Measurements from ENCODE around the gene PTGES2. TPM values are rescaled to one million over a fixed set of nuclear protein-coding genes. Genes with fewer than 3 reads are reported as not detected.

Gene PTGES2
- total and polyA plus RNA-seq, 4 donors = 22.8 to 41.1 (median 31.5) TPM

- Histone ChIP-seq H3K4me3 (ENCODE audit: low read depth in 1 of 3, low read length in 3 of 3) (no peak overlapping the region), H3K9ac (ENCODE audit: low read depth in 1 of 2, low read length in 2 of 2) (no peak overlapping the region), H3K27ac (ENCODE audit: low read depth in 1 of 2, low read length in 2 of 2) (no peak overlapping the region), H3K36me3 (ENCODE audit: control insufficient read depth in 4 of 4, insufficient read depth in 3 of 4, low read depth in 1 of 4, low read length in 3 of 4) (no peaks in the 10 kb centered on the region), H3K9me3 (ENCODE audit: control insufficient read depth in 4 of 4, low read length in 3 of 4) (no peaks in the 10 kb centered on the region), H3K4me1 (ENCODE audit: control insufficient read depth in 4 of 4, insufficient read depth in 4 of 4, low read length in 3 of 4) (peaks cover 0 to 14% (median 5%) of the 10 kb centered on the region in 4 donors), H3K27me3 (ENCODE audit: control insufficient read depth in 4 of 4, insufficient read depth in 4 of 4, low read length in 3 of 4) (no peaks in the 10 kb centered on the region)
- DNase-seq (ENCODE audit: low spot score) = no peak
- 98% methylated on average over 1 of the region's 1 CpG for WGBS
- TF ChIP-seq, protein P1, sequence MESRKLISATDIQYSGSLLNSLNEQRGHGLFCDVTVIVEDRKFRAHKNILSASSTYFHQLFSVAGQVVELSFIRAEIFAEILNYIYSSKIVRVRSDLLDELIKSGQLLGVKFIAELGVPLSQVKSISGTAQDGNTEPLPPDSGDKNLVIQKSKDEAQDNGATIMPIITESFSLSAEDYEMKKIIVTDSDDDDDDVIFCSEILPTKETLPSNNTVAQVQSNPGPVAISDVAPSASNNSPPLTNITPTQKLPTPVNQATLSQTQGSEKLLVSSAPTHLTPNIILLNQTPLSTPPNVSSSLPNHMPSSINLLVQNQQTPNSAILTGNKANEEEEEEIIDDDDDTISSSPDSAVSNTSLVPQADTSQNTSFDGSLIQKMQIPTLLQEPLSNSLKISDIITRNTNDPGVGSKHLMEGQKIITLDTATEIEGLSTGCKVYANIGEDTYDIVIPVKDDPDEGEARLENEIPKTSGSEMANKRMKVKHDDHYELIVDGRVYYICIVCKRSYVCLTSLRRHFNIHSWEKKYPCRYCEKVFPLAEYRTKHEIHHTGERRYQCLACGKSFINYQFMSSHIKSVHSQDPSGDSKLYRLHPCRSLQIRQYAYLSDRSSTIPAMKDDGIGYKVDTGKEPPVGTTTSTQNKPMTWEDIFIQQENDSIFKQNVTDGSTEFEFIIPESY (IDR thresholded peaks at IDR 0.05) = no peak
- TF ChIP-seq, protein P2, sequence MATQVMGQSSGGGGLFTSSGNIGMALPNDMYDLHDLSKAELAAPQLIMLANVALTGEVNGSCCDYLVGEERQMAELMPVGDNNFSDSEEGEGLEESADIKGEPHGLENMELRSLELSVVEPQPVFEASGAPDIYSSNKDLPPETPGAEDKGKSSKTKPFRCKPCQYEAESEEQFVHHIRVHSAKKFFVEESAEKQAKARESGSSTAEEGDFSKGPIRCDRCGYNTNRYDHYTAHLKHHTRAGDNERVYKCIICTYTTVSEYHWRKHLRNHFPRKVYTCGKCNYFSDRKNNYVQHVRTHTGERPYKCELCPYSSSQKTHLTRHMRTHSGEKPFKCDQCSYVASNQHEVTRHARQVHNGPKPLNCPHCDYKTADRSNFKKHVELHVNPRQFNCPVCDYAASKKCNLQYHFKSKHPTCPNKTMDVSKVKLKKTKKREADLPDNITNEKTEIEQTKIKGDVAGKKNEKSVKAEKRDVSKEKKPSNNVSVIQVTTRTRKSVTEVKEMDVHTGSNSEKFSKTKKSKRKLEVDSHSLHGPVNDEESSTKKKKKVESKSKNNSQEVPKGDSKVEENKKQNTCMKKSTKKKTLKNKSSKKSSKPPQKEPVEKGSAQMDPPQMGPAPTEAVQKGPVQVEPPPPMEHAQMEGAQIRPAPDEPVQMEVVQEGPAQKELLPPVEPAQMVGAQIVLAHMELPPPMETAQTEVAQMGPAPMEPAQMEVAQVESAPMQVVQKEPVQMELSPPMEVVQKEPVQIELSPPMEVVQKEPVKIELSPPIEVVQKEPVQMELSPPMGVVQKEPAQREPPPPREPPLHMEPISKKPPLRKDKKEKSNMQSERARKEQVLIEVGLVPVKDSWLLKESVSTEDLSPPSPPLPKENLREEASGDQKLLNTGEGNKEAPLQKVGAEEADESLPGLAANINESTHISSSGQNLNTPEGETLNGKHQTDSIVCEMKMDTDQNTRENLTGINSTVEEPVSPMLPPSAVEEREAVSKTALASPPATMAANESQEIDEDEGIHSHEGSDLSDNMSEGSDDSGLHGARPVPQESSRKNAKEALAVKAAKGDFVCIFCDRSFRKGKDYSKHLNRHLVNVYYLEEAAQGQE (IDR thresholded peaks at IDR 0.05) = no peak
- TF ChIP-seq FOXA1 (IDR thresholded peaks at IDR 0.05) (no peak), SP1 (IDR thresholded peaks at IDR 0.05) (no peak), MAX (IDR thresholded peaks at IDR 0.05) (no peak), YY1 (IDR thresholded peaks at IDR 0.05) (no peak)
- TF ChIP-seq, protein P3, sequence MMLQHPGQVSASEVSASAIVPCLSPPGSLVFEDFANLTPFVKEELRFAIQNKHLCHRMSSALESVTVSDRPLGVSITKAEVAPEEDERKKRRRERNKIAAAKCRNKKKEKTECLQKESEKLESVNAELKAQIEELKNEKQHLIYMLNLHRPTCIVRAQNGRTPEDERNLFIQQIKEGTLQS (IDR thresholded peaks at IDR 0.05) = no peak
These were observed 38.2 kb downstream of the PTGES2 start for GRCh38 chr9:128089299-128089698.

DNA sequence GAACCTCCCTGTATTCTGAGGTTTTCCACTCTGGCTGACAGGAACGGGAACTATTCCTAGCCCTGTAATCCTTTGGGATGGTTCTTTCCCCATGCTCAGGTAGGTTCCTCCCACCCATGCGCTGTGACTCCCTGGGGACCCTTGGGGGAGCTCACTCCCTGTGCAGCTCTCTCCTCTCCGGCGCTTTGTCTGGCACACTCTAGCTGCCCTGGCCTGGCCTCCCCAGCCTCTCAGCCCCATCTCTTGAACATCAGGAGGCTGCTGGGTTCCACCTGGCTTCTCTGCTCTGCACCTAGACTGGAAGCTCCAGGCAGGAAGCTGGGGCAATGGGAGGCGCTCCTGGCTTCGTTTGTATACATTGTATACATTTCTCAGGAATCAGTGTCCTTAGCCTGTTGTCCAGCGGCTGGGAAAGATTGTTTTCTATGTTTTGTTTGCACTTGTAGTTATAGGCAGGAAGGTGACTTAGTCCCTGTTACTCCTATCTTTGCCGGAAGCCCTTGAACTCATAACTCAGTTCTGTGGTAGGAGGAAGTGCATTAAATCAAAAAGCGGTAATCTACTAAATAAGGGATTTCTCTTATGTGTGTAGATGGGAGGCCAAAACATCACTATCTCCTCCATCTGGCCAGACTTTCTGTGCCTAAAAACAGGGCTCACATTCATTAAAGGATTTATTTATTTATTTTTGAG lies 39.1 kb downstream of the PTGES2 start:
- no peak overlapping the region for H3K9ac ChIP-seq (ENCODE audit: low read depth in 1 of 2, low read length in 2 of 2)
- no peaks in the 10 kb centered on the region for H3K27me3 ChIP-seq (ENCODE audit: control insufficient read depth in 4 of 4, insufficient read depth in 4 of 4, low read length in 3 of 4)
- H3K36me3 ChIP-seq (ENCODE audit: control insufficient read depth in 4 of 4, insufficient read depth in 3 of 4, low read depth in 1 of 4, low read length in 3 of 4) = no peaks in the 10 kb centered on the region
- H3K4me3 ChIP-seq (ENCODE audit: low read depth in 1 of 3, low read length in 3 of 3) = no peak overlapping the region
- no peak for TF ChIP-seq YY1 (IDR thresholded peaks at IDR 0.05)
- TF ChIP-seq NR2F2 (IDR thresholded peaks at IDR 0.05) = no peak
- no peak for TF ChIP-seq HNF4G (IDR thresholded peaks at IDR 0.05)
- TF ChIP-seq, protein P3 (IDR thresholded peaks at IDR 0.05) = no peak
- TF ChIP-seq SP1 (IDR thresholded peaks at IDR 0.05) = no peak
- no peak for TF ChIP-seq RAD21 (IDR thresholded peaks at IDR 0.05)
- TF ChIP-seq GABPA (IDR thresholded peaks at IDR 0.05 in 1 of 2, conservative IDR thresholded peaks at IDR 0.05 in 1 of 2) = no peak
- no peak for TF ChIP-seq FOXA1 (IDR thresholded peaks at IDR 0.05)
- no peaks in the 10 kb centered on the region for H3K9me3 ChIP-seq (ENCODE audit: control insufficient read depth in 4 of 4, low read length in 3 of 4)
- H3K4me1 ChIP-seq (ENCODE audit: control insufficient read depth in 4 of 4, insufficient read depth in 4 of 4, low read length in 3 of 4) = peaks cover 0 to 14% (median 6%) of the 10 kb centered on the region in 4 donors
- no peak overlapping the region for H3K27ac ChIP-seq (ENCODE audit: low read depth in 1 of 2, low read length in 2 of 2)
- DNase-seq (ENCODE audit: low spot score) = no peak
- WGBS = 81% methylated on average over 9 of the region's 9 CpGs
